Limb (tissue), 2 donors: ENCODE results near the gene PTGIS.
A peak's percentile ranks its signal among the peaks of the same experiment; 100 is the strongest.

ENCODE experiments used
- DNase-seq, 2 donors: peaks; one replicate each; pipeline ENCODE4 v3.0.0-alpha.2; 2016; ENCODE audit errors: extremely low spot score in 2 of 2

The PTGIS gene

DNA sequence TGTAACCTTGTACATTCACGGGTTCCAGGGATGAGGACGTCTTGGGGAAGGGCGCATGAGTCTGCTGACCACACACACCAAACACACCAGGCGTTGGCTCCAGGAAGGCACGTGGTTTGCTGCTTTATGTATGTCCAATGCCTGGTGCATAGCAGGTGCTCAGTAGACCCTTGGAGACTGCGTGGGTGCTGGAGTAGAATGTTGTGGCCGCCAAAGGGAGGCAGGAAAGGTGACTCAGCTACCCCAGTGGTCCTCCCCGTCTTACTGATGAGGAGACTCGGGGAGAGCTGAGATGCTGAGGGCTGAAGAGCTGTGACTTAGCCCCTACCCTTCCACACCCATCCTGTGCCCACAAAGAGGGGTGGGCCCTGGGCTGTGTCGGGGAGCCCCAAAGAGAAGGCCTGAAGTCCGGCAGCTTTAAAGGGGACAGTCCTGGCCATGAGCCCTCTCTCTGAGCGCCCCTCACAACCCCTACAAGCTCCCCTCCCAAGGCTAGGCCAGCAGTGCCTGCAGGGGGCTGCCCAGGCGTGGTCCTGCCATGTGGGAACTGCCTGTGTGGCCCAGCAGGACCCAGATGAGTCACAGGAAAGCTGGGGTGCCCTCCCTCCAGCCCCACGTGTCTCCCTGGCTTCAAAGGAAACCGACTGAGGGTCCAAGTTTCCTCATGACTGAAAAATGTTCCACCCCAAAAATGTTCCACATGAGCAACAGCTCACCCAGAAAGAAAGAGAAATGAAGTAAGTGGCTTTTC, 28.0 kb upstream of the PTGIS start:
- peak in 1 of 2 donors; percentile 6 for DNase-seq

GRCh38 chr20:49595346-49595745, 27.4 kb upstream of the PTGIS start:
- DNase-seq = no peak

- DNase-seq = no peak
Measured at GRCh38 chr20:49594931-49595315, 27.0 kb upstream of the PTGIS start.

- peak in 1 of 2 donors; percentile 57 for DNase-seq
Measured at GRCh38 chr20:49594143-49594930, 26.4 kb upstream of the PTGIS start.

GRCh38 chr20:49593466-49594142, 25.7 kb upstream of the PTGIS start:
- no peak for DNase-seq

DNA sequence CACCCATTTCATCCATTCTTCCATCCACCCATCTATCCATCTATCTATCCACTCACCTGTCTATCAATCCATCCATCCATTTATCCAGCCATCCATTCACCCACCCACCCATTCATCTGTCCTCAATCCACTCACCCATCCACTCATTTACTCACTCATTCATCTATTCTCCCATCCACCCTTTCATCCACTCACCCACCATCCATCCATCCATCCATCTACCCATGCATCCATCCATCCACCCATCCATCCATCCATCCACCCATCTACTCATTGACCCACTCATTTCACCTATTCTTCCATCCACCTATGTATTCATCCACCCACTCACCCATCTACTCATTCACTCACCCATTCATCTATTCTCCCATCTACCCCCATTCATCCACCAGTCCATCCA, 24.2 kb upstream of the PTGIS start:
- DNase-seq = no peak

DNA sequence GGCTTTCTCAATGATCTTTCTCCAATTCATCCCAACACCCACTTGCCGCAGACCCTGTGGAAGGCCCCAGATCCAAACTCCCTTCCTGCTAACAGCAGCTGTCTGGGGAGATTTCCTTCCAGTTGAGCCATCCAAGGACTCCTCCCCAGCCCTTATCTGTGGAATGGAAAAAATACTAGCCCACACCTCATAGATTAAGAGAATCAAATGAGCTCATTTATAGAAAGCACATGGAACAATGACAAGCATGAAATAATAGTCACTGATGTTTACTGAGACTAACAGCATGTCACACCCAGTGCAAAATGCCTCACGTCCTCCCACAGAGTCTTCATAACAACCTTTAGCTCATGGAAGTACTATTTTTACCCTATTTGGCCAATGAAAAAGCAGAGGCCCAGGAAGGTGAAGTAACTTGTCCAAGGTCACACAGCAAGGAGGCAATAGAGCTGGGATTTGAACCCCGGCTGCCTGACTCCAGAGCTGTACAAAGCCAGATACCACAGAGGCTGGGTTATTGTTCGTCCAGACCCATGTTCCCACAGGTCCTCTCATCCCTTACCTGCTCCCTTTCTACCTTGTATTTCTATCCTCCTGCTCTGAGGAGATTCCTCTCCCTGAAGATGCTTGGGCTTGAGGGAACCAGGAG, 23.4 kb upstream of the PTGIS start:
- DNase-seq = no peak

- no peak for DNase-seq
Measured at GRCh38 chr20:49590163-49591017, 22.5 kb upstream of the PTGIS start.

DNA sequence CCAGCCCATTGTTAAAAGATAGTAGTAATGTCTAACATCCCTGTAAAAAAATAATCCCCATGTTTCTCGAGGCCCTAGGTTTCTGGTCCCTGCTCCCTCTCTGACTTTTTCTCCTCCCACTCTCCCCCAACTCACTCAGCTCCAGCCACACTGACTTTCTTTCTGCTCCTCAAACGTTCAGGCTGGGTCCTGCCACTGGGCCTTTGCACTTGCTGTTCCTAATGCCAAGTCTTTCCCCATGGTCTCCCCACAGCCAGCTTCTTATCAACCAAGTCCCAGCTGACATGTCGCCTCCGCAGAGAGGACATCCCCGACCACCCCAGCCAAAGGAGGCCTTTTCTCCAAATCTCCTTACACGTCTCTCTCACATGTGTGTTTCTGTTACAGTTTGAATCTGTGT, 21.8 kb upstream of the PTGIS start:
- DNase-seq = no peak

DNA sequence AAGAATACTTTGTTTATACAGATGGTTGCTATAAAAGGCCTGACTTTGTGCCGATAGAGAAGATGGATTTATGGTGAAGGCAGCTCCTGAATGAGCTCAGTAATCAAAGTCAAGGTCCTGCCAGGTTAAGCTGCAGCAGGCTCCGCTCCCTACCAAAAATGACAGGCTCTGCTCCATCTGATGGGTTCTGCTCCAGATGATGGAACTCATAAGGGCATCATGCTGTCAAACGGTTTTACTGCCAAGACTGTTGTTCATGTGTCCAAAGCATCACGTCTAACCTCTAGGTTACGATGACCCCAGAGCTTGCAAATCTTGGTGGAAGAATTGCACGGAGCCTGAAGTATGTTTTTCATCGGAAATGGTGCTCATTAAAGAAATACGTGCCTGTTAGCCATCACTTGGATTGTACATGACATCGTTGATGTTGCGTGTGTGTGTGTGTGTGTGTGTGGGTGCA, 19.2 kb upstream of the PTGIS start:
- no peak for DNase-seq

DNA sequence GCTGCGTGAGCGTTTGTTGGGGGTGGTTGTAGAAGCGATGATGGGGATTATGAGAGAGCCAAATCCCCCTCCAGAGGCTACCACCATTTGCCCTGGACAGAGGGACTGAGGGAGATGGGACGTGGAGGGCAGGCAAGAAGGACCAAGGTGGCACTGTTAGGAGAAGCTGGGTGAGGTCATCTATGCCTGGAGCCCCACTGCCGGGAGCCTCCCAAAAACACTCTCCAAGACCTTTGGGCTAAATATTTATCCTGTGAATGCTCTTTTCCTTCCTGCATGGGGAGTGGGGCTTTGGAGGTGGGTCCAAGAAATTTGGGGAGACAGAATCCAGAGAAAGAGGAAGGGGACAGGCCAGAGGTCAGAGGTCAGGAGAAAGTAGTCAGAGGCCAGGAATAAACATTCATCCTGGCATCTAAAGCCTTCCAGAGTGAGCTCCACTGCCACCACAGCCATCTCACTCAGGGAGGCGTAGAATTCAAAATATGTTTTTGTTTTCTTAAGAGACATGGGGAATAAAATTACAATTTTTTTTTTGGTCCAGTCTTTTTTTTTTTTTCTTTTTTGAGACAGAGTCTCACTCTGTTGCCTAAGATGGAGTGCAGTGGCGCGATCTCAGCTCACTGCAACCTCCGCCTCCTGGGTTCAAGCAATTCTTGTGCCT, 17.8 kb upstream of the PTGIS start:
- DNase-seq = no peak

DNA sequence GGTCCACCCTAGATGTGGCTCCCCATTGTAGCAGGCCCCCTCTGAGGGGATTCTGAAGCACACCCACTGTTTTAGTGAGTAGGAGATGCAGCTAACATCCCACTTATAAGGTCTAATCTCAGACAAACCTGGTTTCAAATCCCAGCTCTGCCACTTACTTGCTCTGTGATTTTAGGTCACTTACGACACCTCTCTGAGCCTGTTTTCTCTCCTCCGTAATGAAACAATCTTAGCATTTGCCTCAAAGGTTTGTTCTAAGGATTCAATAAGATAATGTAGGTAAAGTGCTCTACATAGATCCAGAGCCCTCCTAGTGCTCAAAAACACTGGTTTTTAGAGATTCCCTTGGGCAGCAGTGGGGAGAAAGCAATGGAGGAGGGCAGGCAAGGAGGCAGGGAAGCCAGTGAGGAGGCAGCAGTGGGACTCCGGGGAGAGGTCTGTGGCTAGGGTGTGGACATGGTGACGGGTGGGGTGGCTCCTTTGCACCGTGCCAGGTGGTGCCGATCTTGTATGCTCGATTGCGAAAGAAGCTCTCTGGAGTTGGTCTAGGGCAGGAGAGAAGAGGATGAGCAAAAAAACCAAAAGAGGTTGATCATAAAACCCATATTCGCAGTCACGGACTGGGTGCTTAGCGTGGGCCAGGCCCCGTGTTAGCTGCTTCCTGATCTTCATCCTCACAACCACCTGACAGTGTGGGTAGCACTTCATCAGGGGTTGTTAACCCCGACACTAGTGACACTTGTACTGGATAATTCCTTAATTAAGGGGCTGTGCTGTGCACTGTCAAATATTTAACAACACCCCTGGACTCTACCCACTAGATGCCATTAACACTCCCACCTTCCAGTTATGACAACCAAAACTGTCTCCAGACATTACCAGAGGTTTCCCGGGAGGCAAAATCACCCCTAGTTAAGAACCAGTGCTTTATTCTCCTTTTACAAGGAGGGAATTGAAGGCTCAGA, 16.8 kb upstream of the PTGIS start:
- DNase-seq = no peak

- peak; percentile 63 to 81 for DNase-seq
Measured at GRCh38 chr20:49583669-49584417, 15.9 kb upstream of the PTGIS start.

GRCh38 chr20:49583343-49583668, 15.4 kb upstream of the PTGIS start:
- DNase-seq = no peak

- DNase-seq = no peak
Measured at GRCh38 chr20:49582413-49583334, 14.7 kb upstream of the PTGIS start.

DNA sequence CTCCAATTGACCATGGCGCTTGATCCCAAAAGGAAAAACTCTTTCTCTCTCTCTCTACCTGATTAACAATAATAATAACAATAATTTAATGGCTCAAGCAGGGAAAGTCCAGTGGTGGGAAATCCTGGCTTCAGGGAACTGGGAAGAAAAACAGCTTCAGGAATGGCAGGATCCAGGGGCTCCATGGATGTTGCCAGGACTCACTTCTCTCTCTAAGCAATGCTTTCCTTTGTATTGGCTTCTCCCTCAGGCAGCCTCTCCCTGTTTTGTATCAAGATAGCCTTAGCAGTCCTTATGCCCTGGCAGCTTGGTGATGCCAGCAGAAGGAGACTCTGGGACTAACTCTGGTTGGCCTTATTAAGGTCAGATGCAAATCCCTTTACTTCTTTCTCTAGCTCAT, 13.5 kb upstream of the PTGIS start:
- no peak for DNase-seq

GRCh38 chr20:49580813-49581174, 12.9 kb upstream of the PTGIS start:
- DNase-seq = no peak
